Smooth muscle cell (in vitro differentiated cells): Measurements from ENCODE around the gene TDRD1. TPM values are rescaled to one million over a fixed set of nuclear protein-coding genes. Genes with fewer than 3 reads are reported as not detected.
A peak's percentile ranks its signal among the peaks of the same experiment; 100 is the strongest.

Source experiments
- DNase-seq: peaks from one replicate; lab custom pipeline; 2025; ENCODE audit not compliant: unreplicated experiment; lab: John Stamatoyannopoulos, UW
- H2AFZ ChIP-seq: fragments of 200-600 bp; sonication (generic); 2 replicates; pipeline ENCODE4 v1.6.0; 2016; ENCODE audit warnings: antibody characterized with exemption, low read depth, mild to moderate bottlenecking
- H3F3A ChIP-seq: fragments of 200-600 bp; sonication (generic); 2 replicates; pipeline ENCODE4 v1.6.0; 2017; ENCODE audit warnings: antibody characterized with exemption, low read depth
- H3K27ac ChIP-seq: fragments of 200-600 bp; sonication (generic); 2 replicates; pipeline ENCODE4 v1.5.1; 2016; ENCODE audit warnings: low read depth, mild to moderate bottlenecking
- H3K27me3 ChIP-seq: fragments of 200-600 bp; sonication (generic); 2 replicates; pipeline ENCODE4 v1.6.1; 2016; ENCODE audit warnings: low read depth, mild to moderate bottlenecking
- H3K36me3 ChIP-seq: fragments of 200-600 bp; sonication (generic); 2 replicates; pipeline ENCODE4 v1.5.1; 2016; ENCODE audit warnings: low read depth
- H3K4me1 ChIP-seq: fragments of 200-600 bp; sonication (generic); 2 replicates; pipeline ENCODE4 v1.5.1; 2016; ENCODE audit warnings: low read depth
- H3K4me2 ChIP-seq: fragments of 200-600 bp; sonication (generic); 2 replicates; pipeline ENCODE4 v1.6.0; 2016; ENCODE audit warnings: mild to moderate bottlenecking
- H3K4me3 ChIP-seq: fragments of 200-600 bp; sonication (generic); 2 replicates; pipeline ENCODE4 v1.5.1; 2016; ENCODE audit warnings: mild to moderate bottlenecking
- H3K79me2 ChIP-seq: fragments of 200-600 bp; sonication (generic); 2 replicates; pipeline ENCODE4 v1.6.0; 2016; ENCODE audit warnings: low read depth, mild to moderate bottlenecking
- H3K9ac ChIP-seq: fragments of 200-600 bp; sonication (generic); 2 replicates; pipeline ENCODE4 v1.6.0; 2016; ENCODE audit warnings: low read depth
- H3K9me3 ChIP-seq: fragments of 200-600 bp; sonication (generic); replicated peaks from 2 replicates; pipeline ENCODE4 v1.5.1; 2016; ENCODE audit warnings: low read depth
- H4K20me1 ChIP-seq: fragments of 200-600 bp; sonication (generic); 2 replicates; pipeline ENCODE4 v1.6.0; 2016; ENCODE audit warnings: low read depth
- CTCF ChIP-seq: fragments of 200-600 bp; sonication (generic); IDR thresholded peaks from 2 replicates; pipeline ENCODE4 v1.5.1; 2017; ENCODE audit warnings: borderline replicate concordance, mild to moderate bottlenecking, antibody characterized with exemption; ENCODE audit not compliant: insufficient read depth, poor library complexity, severe bottlenecking
- WGBS: methylation state at CpG from one replicate; pipeline ENCODE4 v1.1.7; 2016; ENCODE audit warnings: low lambda C conversion rate; 5-methylcytosine and 5-hydroxymethylcytosine counted together
- polyA plus RNA-seq: library from polyadenylated mRNA; unstranded; fragments of >200 nt; fragmentation: Nextera tagmentation; extraction: Ambion mirVana; gene quantifications from 2 replicates; pipeline ENCODE4 v1.2.1, GENCODE V29; 2016
- total RNA-seq: library from RNA; depleted of rRNA; stranded (reverse); fragments of >200 nt; gene quantifications from 2 replicates; pipeline ENCODE4 v1.2.3, GENCODE V29; 2014

TDRD1 gene
- total and polyA plus RNA-seq, 2 experiments from 2014 or later, result not detected

DNA sequence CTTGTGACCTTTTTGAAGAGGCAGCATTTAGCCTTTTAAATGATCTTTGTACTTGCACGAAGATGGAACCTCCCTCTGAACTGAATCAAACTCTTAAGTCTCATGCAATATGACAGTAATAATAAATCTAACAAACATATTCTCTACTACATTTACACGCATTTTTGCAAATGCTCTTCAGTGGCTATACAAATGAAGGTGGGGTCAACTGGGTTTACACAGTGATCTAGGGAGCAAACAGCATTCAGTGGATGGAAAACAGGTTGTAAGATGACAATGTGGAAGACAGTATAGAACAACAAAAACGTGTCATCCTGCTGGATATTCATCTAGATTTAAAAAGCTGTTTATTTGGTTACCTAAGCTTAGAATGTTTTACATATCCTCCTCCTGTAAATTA is 12.7 kb upstream of the TDRD1 start:
- no peak overlapping the region for H2AFZ ChIP-seq
- no peaks in the 10 kb centered on the region for H3K36me3 ChIP-seq
- WGBS, result 57% methylated on average over 3 of the region's 3 CpGs
- peaks cover 98% of the 10 kb centered on the region for H4K20me1 ChIP-seq
- H3K4me3 ChIP-seq, result no peak overlapping the region
- TF ChIP-seq CTCF, result no peak
- no peaks in the 10 kb centered on the region for H3K9me3 ChIP-seq
- no peaks in the 10 kb centered on the region for H3K27me3 ChIP-seq
- H3K4me2 ChIP-seq, result no peak overlapping the region
- no peaks in the 10 kb centered on the region for H3K4me1 ChIP-seq
- peaks cover 94% of the 10 kb centered on the region for H3K79me2 ChIP-seq
- no peak overlapping the region for H3K9ac ChIP-seq
- no peaks in the 10 kb centered on the region for H3F3A ChIP-seq
- no peak for DNase-seq
- no peak overlapping the region for H3K27ac ChIP-seq

- Histone ChIP-seq H3K9me3 (no peaks in the 10 kb centered on the region), H4K20me1 (peaks cover 98% of the 10 kb centered on the region), H3K36me3 (no peaks in the 10 kb centered on the region), H3K79me2 (peaks cover 94% of the 10 kb centered on the region), H3K4me3 (no peak overlapping the region), H3F3A (no peaks in the 10 kb centered on the region), H3K4me2 (no peak overlapping the region), H2AFZ (no peak overlapping the region), H3K27me3 (no peaks in the 10 kb centered on the region), H3K27ac (no peak overlapping the region), H3K9ac (no peak overlapping the region), H3K4me1 (no peaks in the 10 kb centered on the region)
- no peak for DNase-seq
- TF ChIP-seq CTCF, result no peak
- 99% methylated on average over 3 of the region's 3 CpGs for WGBS
Measured at GRCh38 chr10:114167985-114168384, 11.2 kb upstream of the TDRD1 start.

DNA sequence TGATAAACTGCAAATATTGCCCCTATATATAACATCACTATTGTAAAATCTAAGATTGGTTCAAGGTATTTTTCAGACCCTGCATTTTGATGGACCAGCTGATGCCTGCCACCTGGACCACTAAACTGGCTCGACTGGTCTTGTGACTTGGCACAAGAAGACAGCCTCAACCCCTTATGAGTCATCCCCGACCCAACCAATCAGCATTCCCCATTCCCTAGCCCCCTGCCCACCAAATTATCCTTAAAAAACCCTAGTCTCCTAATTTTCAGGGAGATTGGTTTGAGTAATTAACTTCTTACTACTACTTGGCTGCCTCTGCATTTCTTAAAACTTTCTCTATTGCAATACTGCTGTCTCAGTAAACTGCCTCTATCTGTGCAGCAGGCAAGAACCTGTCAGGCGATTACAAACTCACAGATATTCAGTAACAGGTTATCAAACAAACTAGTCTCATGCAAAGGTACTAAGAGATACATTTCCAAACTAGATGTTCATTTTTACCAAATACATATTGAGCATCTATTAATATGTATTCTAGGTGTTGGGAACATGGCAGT is 10.6 kb upstream of the TDRD1 start:
- Histone ChIP-seq H3K27me3 (no peaks in the 10 kb centered on the region), H3K27ac (no peak overlapping the region), H3K9me3 (no peaks in the 10 kb centered on the region), H3K4me2 (no peak overlapping the region), H3K4me1 (no peaks in the 10 kb centered on the region), H3K9ac (no peak overlapping the region), H3K79me2 (peaks cover 94% of the 10 kb centered on the region), H3K36me3 (no peaks in the 10 kb centered on the region), H2AFZ (no peak overlapping the region), H4K20me1 (peaks cover 95% of the 10 kb centered on the region), H3F3A (no peaks in the 10 kb centered on the region), H3K4me3 (no peak overlapping the region)
- DNase-seq, result no peak
- 93% methylated on average over 3 of the region's 3 CpGs for WGBS
- TF ChIP-seq CTCF, result no peak

DNA sequence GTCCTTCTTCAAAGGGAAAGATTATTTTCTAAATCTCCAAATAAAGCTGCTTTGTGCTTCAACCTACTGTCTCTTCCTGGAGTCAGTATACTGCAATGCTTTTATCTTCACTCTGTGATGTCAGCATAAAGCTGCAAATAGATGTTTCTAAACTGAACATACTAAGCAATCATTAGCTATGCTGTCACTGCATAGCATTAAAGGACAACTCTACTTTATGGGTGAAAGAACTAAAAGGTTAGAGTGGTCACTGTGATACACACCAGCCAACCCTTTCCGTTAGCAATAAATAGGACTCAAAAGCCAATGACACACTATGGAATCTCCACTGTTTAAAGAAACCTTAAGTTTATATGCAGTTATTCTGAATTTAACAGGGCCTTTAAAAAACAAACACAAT is 6.9 kb upstream of the TDRD1 start:
- no peak for DNase-seq
- Histone ChIP-seq H3F3A (no peaks in the 10 kb centered on the region), H4K20me1 (peaks cover 59% of the 10 kb centered on the region), H3K9me3 (no peaks in the 10 kb centered on the region), H3K36me3 (no peaks in the 10 kb centered on the region), H2AFZ (no peak overlapping the region), H3K27me3 (no peaks in the 10 kb centered on the region), H3K4me1 (peaks cover 3% of the 10 kb centered on the region), H3K79me2 (peaks cover 69% of the 10 kb centered on the region), H3K4me2 (peak overlapping the region; percentile 88), H3K27ac (peak overlapping the region; percentile 95), H3K9ac (peak overlapping the region; percentile 98), H3K4me3 (peak overlapping the region; percentile 98)
- 7% methylated on average over 1 of the region's 1 CpG for WGBS
- no peak for TF ChIP-seq CTCF
